Gastrocnemius medialis (tissue), 4 donors: ENCODE measurements around the gene CIT.

Experiments
- CTCF ChIP-seq, 5 experiments: fragments of 450-650 bp in 3 of 5; fragments of 200-600 bp in 2 of 5; sonication (generic) in 2 of 5; IDR thresholded peaks in 4 of 5; conservative IDR thresholded peaks in 1 of 5; 1 replicate in 4 of 5; 2 replicates in 1 of 5; pipeline ENCODE4 v1.5.1; 2016 to 2019; ENCODE audit warnings: antibody characterized with exemption in 5 of 5, mild to moderate bottlenecking in 3 of 5, moderate library complexity in 3 of 5
- POLR2A ChIP-seq, 2 donors: fragments of 450-650 bp; IDR thresholded peaks; one replicate each; pipeline ENCODE4 v1.6.1; 2017; ENCODE audit warnings: antibody characterized with exemption in 2 of 2, mild to moderate bottlenecking in 2 of 2, moderate library complexity in 2 of 2

DNA sequence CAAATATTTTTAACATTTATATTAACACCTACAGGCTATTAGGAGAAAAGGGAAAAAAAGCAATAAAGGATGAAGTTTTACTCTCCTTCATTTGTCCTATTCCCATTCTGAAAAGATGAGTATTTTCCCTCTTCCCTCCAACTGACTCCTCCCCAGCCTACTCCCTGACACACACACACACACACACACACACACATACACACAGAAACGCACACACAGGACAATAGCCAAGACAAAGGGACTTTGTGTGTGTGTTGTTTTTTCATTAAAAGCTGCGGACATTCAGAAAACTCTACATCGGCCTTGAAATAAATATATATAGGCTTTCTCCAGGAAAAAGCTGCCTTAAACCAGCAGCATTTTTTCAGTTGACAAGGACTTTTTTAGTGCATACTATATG lies 134.4 kb downstream of the CIT start:
- TF ChIP-seq CTCF (IDR thresholded peaks at IDR 0.05 in 4 of 5, conservative IDR thresholded peaks at IDR 0.05 in 1 of 5) = no peak
- TF ChIP-seq POLR2A (IDR thresholded peaks at IDR 0.05) = no peak
